OCI-LY3 (cell line): Measurements from ENCODE around the gene ASPN.

Experiments
- H2AFZ ChIP-seq: fragments of 200-600, 300-600 bp; shearing (Covaris generic); 2 replicates; pipeline ENCODE4 v1.6.0; 2014; ENCODE audit warnings: antibody characterized with exemption, low read depth, low read length
- H3K27ac ChIP-seq: fragments of 200-600, 300-600 bp; sonication (generic); 2 replicates; pipeline ENCODE4 v1.5.1; 2014; ENCODE audit warnings: mild to moderate bottlenecking, low read length, moderate library complexity, mixed read lengths
- H3K27me3 ChIP-seq: fragments of 200-600, 300-600 bp; sonication (generic); 2 replicates; pipeline ENCODE4 v1.6.1; 2014; ENCODE audit warnings: low read depth, low read length, mixed read lengths
- H3K36me3 ChIP-seq: fragments of 200-600, 300-600 bp; sonication (generic); replicated peaks from 2 replicates; pipeline ENCODE3; 2014; ENCODE audit warnings: low read depth, low read length, mixed read lengths
- H3K4me1 ChIP-seq: fragments of 300-600, 200-600 bp; sonication (generic); 2 replicates; pipeline ENCODE4 v1.6.1; 2014; ENCODE audit warnings: low read length, mixed read lengths
- H3K4me2 ChIP-seq: fragments of 200-600, 300-600 bp; sonication (generic); 2 replicates; pipeline ENCODE4 v1.6.1; 2014; ENCODE audit warnings: low read length, mixed read lengths
- H3K4me3 ChIP-seq: fragments of 300-600, 200-600 bp; sonication (generic); 2 replicates; pipeline ENCODE4 v1.5.1; 2014; ENCODE audit warnings: antibody characterized with exemption, mild to moderate bottlenecking, low read length, moderate library complexity
- H3K79me2 ChIP-seq: fragments of 300-600, 200-600 bp; shearing (Covaris generic); 2 replicates; pipeline ENCODE4 v1.6.1; 2014; ENCODE audit warnings: mild to moderate bottlenecking, low read length, mixed read lengths
- H3K9ac ChIP-seq: fragments of 300-600, 200-600 bp; shearing (Covaris generic); 2 replicates; pipeline ENCODE4 v1.6.0; 2014; ENCODE audit warnings: mild to moderate bottlenecking, low read length, moderate library complexity
- H3K9me3 ChIP-seq: fragments of 200-600, 300-600 bp; shearing (Covaris generic); 2 replicates; pipeline ENCODE4 v1.6.1; 2014; ENCODE audit warnings: low read length, mixed read lengths; ENCODE audit not compliant: insufficient read depth
- H4K20me1 ChIP-seq: fragments of 200-600, 300-600 bp; sonication (generic); 2 replicates; pipeline ENCODE4 v1.6.1; 2016; ENCODE audit warnings: low read length, mixed read lengths; ENCODE audit not compliant: insufficient read depth
- CTCF ChIP-seq: fragments of 200-600, 300-600 bp; sonication (generic); IDR thresholded peaks from 2 replicates; pipeline ENCODE4 v1.5.1; 2014; ENCODE audit warnings: antibody characterized with exemption, low read length, low read depth
- EZH2phosphoT487 ChIP-seq: fragments of 200-600 bp; shearing (Covaris generic); IDR thresholded peaks from 2 replicates; pipeline ENCODE4 v1.6.1; 2018; ENCODE audit warnings: antibody characterized with exemption, mixed run types, low read depth

ASPN gene

GRCh38 chr9:92439921-92440750 is 42.2 kb downstream of the ASPN start:
- Histone ChIP-seq H4K20me1 (peaks cover 7% of the 10 kb centered on the region; the same call in 1 of the 2 replicates), H3K9me3 (no peaks in the 10 kb centered on the region), H2AFZ (no peak overlapping the region), H3K4me2 (no peak overlapping the region), H3K4me1 (0 out of 2 replicates have a peak, but pooled peaks cover 5% of the 10 kb centered on the region), H3K4me3 (no peak overlapping the region), H3K27me3 (no peaks in the 10 kb centered on the region), H3K9ac (no peak overlapping the region), H3K27ac (no peak overlapping the region), H3K79me2 (no peaks in the 10 kb centered on the region), H3K36me3 (no peaks in the 10 kb centered on the region)
- no peak for TF ChIP-seq CTCF
- TF ChIP-seq EZH2phosphoT487, result no peak

- Histone ChIP-seq H3K9me3 (no peaks in the 10 kb centered on the region), H2AFZ (no peak overlapping the region), H3K79me2 (no peaks in the 10 kb centered on the region), H3K36me3 (no peaks in the 10 kb centered on the region), H3K4me3 (no peak overlapping the region), H3K4me2 (no peak overlapping the region), H3K4me1 (0 out of 2 replicates have a peak, but pooled peaks cover 5% of the 10 kb centered on the region), H3K27me3 (no peaks in the 10 kb centered on the region), H3K27ac (no peak overlapping the region), H3K9ac (no peak overlapping the region), H4K20me1 (peaks cover 7% of the 10 kb centered on the region; the same call in 1 of the 2 replicates)
- TF ChIP-seq CTCF (peak; percentile 21), EZH2phosphoT487 (no peak)
Observed at GRCh38 chr9:92438900-92439526, 43.3 kb downstream of the ASPN start.

GRCh38 chr9:92435263-92435662 is 47.0 kb downstream of the ASPN start:
- H3K27ac ChIP-seq, result no peak overlapping the region
- H4K20me1 ChIP-seq, result peaks cover 7% of the 10 kb centered on the region; the same call in 1 of the 2 replicates
- H3K4me1 ChIP-seq, result no peaks in the 10 kb centered on the region
- no peaks in the 10 kb centered on the region for H3K9me3 ChIP-seq
- H3K27me3 ChIP-seq, result no peaks in the 10 kb centered on the region
- H3K4me3 ChIP-seq, result no peak overlapping the region
- TF ChIP-seq EZH2phosphoT487 (no peak), CTCF (no peak)
- H3K79me2 ChIP-seq, result no peaks in the 10 kb centered on the region
- H3K36me3 ChIP-seq, result no peaks in the 10 kb centered on the region
- no peak overlapping the region for H3K9ac ChIP-seq
- H3K4me2 ChIP-seq, result no peak overlapping the region
- H2AFZ ChIP-seq, result no peak overlapping the region

- Histone ChIP-seq H3K9me3 (no peaks in the 10 kb centered on the region), H3K9ac (no peak overlapping the region), H3K4me2 (no peak overlapping the region), H3K27me3 (no peaks in the 10 kb centered on the region), H3K4me3 (no peak overlapping the region), H3K4me1 (no peaks in the 10 kb centered on the region), H4K20me1 (peaks cover 7% of the 10 kb centered on the region; the same call in 1 of the 2 replicates), H3K79me2 (no peaks in the 10 kb centered on the region), H2AFZ (no peak overlapping the region), H3K36me3 (no peaks in the 10 kb centered on the region), H3K27ac (no peak overlapping the region)
- TF ChIP-seq CTCF (no peak), EZH2phosphoT487 (no peak)
Observed at GRCh38 chr9:92432972-92433548, 49.2 kb downstream of the ASPN start.
